GM04503 (cell line): Measurements from ENCODE around the gene NBPF1.
"Not testable (repeated sequence)": the region's sequence is repeated elsewhere in the genome, so short reads cannot be mapped to it uniquely, and the experiment has no call there.

ENCODE experiments used
- DNase-seq: peaks from one replicate; pipeline ENCODE4 v3.0.0-alpha.2; 2012; ENCODE audit warnings: low read depth

The NBPF1 gene

DNA sequence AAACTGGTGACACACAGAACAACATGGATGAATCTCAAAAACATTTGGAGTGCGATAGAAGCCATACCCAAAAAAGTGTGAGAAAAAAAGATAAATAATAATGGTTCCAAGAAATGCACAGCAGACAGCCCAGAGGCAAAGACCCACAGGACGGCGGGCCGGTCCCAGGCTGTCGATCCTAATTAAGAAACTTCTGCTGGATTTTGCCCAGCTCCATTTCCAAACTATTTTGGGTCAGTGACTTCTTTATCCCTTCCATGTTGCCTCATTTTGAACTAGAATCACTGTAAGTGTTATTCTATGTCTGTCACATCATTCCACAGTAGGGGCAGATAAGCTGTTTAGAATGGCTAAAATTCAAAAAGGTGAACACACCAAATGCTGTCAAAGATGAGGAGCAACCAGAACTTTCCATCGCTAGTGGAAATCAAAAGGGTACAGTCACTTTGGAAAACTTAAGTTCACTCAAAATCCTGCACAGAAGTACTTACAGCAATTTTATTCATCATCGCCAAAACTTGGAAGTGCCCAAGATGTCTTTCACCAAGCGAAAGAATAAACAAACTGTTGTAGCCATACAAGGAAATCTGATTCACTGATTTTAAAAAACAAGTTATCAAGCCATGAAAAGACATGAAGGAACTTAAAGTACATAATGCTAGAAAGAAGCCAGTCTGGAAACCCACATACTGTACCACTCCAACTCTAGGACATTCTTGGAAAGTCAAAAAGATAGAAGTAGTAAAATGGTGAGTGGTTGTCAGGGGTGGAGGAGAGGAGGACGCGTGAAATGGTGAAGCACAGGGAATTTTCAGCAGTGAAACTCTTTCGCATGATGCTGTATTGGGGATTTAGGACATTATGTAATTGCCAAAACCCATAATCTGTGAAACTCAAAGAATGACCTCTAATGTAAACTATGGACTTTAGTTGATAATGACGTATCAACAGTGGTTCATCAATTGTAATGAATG is 7.5 kb downstream of the NBPF1 start:
- DNase-seq, result no peak

DNA sequence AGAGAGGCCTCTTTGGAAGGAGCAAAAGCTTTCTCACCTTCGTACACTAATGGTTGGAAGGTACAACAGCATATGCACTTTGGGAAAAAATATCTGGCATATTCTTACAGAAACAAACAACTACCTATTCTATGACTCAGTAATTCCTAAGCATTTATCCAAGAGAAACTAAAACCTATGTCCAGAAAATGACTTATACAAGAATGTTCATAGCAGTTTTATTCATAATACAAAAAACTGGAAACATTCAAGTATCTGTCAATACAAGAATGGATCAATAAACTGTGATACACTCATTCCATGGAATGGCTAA is 8.2 kb downstream of the NBPF1 start:
- no peak for DNase-seq

DNA sequence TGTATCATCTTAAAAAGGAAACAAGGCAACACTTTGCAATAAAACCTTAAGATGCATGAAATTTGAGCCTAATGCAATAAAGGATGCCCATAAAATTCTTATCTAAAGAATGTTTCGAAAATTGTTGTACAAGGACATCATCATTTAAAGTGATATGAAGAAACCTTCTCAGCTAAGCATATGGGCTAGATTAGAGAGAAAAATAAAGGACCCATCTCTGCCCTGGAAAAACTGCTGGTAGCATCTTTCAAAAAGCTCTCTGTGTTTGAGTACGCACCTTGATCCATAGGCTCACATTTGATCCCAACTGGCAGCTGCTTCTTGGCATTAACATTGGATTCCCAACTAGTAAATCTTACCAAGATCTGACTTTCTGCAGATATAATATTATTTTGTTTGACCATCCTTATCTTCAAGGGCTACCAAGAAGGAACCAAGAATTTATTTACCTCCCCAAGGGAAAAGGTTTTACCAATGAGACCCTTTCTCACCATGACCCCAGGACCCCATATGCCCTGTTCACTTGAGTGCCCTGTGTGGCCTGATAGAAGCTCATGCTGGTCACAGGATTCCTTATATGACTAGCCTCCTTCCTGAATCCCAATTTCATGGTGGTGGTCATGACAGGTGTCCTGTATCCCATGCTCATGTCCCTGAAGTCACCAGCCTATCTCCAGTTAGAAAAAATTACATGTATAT is 8.7 kb downstream of the NBPF1 start:
- DNase-seq, result not testable (repeated sequence)

DNA sequence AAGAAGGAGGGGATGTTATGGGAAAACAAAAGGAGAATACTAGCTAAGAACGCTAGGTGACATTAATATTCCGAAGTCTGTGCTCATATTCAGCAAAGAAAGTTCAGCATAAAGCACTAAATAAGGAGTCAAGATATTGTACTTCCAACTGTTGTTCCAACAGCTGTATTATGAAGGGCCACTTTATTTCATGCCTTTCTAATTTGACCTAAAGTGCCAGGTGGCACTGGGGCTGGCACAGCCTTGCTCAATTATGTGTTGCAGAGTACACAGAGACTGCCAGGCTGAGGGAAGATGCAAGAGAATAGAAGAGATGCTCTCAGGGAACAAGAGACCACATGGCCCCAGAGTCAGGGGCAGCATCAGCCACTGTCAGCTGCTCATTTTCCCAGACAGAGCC is 9.7 kb downstream of the NBPF1 start:
- not testable (repeated sequence) for DNase-seq

DNA sequence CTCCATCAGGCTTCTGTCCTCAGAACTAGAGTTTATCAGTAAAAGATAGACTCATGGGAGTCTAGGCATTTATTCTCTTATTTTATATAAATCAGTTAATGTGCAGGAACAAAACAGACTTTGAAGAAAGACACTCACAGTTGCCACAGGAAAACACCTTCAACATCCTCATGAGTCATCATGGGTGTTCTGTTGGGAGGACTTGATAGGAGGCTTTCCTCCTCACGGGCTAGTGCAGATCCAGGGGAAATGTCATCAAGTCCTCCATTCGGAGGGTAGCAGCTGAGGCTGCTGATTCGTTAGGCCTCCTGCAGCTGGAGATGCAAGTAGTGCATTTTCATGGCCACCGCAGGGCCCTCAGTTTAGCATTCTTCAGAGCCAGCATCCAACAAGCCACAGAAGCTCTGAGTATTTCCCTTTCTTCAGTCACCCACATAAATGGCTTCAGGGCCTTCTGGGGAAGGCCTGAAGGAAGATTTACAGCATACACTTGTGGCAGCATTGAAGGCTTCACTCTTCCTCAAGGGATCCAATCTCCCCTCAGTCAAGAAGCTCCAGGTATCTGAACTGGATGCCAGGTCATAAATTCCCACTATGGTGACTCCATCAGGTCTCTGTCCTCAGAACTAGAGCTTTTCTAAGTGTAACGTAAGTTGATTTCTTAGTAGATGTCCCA is 10.9 kb downstream of the NBPF1 start:
- not testable (repeated sequence) for DNase-seq

DNA sequence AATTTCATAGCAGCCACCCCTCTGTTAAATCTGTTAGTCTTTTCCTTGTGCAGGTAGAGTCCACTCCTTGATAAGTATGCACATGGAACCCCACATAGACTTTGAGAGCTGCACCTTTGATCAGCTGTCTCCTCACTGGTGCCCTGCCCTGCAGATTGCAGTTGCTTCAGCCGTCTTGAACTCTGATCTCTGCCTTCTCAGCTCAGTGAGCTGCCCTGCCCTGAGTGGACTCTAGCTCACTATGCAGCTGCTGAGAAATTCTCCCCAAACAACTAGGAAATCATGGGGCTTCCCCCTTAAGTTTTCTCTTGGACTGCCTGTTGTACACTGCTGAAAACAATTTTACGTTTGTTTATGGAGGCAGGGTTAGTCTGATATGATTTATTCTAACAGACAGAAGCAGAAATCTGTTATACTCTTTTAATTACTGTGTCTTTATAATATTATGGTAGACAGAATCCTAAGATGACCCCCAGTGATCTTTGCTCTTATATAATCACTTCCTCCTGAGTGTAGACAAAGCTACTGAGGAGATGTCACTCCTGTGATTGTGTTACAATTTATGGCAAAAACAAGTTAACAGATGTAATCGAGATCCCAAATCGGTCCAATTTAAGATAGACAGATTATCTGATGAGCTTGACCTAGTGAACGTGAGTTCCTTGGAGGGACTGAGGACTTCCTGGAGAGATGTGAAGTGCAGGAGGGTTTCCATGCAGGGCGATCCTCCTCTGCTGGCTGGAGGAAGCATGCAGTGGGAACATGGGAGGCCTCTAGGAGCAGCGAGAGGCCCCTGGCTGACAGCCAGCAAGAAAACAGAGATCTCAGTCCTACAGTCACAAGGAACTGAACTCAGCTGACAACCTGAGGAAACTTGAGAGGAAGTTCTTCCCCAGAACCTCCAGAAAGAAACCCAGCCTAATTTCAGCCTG is 12.2 kb downstream of the NBPF1 start:
- DNase-seq, result not testable (repeated sequence)

DNA sequence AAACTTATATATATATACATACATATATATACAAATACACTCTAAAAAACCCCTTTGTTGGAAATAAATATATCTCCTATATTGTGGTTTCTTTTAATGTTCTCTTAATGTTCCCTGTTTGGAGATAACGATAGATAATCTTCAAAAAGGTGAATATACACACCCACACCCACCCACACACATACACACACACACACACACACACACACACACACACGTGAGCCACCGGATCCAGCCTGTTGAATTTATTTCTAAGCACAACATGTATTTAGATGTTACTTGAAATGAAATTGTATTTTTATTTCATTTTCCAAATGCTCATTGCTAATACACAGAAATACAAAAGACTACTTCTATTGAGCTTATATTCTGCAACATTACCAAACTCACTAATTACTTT is 14.0 kb downstream of the NBPF1 start:
- not testable (repeated sequence) for DNase-seq

DNA sequence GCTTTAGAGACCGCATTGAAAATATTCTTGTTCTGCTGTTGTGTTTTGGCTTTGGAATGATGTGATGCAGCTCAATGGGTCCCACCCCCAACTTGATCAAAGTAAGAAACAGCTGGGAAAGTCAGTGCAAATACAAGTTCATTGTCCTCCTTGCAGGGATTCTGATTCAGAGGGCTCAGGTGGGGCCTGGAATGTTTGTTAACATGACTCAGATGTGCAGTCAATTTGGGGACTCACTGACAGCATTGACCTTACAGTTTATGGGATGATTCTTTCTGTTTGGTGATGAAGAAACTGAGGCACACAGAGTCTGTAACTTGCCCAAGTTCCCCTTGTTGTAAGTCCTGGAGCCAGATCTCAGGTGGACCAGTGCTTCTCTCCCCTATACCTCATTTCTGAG is 18.1 kb downstream of the NBPF1 start:
- DNase-seq, result not testable (repeated sequence)

DNA sequence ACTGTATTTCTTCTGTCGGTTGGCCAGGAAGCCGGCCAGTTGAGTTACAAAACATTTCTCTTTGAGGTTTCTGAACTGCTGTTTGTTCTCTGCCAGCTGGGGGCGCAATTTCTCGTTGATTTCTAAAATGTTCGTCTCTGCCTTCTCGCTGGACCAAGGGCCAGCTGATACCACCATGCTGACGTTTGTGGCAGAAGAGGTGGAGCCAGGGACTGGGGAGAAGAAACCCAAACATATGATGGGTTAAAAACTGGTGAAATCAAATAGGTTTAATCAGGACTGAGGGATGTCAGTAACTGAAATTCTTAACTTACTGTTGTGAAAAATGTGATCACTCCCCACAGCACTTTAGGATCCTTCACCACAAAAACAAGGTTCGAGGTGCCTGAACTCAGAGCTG is 21.5 kb downstream of the NBPF1 start:
- DNase-seq, result not testable (repeated sequence)

DNA sequence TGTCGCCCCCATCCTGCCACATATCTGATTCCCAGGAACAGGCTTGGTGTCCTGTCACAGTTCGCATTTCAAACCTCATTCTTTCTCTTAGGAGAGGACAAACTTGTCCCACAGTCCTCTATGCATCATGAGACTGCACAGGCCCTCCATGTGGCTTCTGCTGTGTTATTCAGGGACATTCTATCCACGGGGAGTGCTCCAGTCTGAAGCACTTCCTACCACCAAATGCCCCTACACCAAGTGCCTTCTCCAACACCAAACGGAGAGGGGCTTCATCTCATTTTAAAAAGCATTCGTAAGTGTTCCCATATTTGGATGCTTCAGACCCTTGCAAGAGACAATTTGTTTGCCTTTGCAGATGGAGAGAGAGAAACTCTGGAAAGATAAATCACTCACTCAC is 25.3 kb downstream of the NBPF1 start:
- DNase-seq, result not testable (repeated sequence)

DNA sequence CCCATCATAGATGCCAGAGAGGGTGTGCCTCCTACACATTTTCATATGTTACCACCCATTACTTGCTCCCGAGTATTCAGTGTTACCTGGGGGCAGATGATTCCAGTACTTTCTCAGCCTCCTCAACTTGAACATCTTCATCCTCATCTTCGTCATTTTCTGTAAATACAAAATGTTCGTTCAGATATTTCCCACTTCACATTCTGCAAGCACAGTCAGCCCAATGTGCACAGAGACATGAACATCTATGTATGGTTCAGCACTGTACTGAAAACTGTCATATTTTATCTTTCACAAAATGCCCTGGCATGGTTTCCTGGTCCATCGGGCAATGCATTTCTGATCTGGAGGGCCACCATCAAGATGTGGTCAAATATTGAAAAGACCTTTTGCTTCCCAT is 25.7 kb downstream of the NBPF1 start:
- not testable (repeated sequence) for DNase-seq

DNA sequence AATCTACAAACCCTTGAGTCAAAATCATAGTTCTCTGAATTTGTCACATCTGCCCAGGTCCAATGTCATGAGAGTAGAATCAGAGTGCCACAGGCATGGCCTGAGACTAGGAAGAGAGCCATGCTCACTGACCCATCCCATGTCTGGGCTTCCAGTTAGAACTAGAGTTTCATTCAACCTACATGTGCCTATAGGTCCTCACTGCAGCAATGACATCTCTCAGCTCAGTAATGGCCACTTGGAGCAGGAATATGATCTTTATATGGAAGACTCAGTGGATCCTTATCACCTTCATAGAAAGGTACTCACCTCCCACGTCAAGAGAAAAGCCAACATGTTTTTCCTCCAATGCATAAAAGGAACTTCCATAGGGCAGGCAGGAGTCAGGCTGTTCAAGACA is 48.0 kb downstream of the NBPF1 start:
- DNase-seq, result not testable (repeated sequence)

DNA sequence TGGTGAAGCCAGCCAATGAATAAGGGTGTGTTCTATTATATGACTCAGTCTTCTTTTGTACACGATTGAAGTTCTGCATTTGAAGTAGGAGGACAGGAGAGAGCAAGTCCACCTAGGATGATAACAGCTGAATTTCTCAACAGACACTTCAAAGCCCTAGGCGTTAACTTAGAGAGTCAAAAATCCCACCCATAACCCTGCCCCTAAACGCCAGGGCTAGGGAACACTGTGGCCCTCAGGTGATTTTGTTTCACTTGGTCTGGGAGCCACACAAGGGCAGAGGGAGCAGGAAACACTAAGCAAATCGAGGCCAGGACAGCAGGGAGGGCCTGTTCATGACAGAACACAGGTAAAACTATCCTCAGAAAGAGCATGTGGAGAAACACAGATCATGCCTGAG is 52.3 kb downstream of the NBPF1 start:
- not testable (repeated sequence) for DNase-seq

DNA sequence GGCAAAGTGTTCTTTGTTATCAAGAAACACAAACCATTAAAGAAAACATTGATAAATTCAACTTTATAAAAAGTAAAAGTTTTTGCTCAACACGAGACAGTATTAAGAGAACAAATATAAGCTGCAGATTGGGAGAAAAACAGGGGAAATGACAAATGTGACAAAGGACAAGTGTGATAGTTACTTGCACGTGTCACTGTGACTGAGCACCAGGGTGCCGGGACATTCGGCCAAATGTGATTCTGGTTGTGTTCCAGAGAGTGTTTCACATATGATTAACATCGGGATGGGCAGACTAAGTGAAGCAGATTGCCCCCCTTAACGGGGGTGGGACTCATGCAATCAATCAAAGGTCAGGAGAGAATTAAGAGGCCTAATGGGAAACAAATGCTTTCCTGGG is 52.9 kb downstream of the NBPF1 start:
- not testable (repeated sequence) for DNase-seq

DNA sequence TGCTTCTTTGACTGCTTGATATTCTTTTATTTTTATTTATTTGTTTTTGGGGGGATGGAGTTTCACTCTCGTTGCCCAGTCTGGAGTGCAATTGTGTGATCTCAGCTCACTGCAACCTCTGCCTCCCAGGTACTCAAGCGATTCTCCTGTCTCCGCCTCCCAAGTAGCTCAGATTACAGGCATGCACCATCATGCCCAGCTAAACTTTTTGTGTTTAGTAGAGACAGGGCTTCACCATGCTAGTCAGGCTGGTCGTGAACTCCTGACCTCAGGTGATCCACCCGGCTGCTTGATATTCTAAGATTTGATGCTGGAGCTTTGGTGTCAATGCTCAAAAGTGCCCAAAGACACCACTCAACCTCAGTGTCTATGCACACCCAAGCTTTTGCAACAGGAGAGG is 53.7 kb downstream of the NBPF1 start:
- not testable (repeated sequence) for DNase-seq

DNA sequence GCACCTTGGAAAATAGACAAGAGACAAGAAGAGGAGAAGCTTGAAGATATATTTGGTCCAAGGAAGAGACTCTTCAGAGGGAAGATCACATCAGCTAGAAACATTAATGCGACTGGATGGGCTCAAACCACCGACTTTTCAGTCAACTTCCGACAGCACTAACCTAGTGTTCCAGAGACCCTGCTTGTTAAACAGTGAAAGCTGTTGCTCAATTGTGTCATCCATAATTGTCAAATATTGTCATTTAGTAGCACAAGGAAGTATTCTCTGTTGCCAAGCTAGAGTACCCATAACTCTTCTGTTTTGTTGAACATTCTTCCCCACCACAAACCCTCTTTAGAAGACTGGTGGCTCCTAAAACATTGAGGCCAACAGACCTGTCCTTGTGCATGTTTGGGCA is 56.3 kb downstream of the NBPF1 start:
- not testable (repeated sequence) for DNase-seq

DNA sequence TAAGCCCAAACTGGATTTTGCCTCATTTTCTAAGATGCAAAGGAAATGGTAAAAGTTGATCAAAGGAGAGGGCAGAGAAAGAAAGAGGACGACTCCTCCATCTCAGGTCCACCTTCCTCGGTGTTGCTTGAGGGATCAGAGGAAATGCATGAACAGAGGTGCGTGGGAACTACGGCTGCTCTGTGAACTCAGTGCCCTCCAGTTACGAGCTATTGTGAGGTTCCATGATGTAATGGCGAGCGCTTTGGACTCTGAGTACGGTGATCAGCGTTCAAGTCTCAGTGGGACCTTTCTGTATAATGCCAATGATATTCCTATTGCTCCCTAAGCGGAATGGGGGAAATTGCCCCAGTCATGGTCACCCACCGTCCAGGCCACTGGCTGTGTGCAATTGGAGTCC is 60.1 kb downstream of the NBPF1 start:
- DNase-seq, result not testable (repeated sequence)

DNA sequence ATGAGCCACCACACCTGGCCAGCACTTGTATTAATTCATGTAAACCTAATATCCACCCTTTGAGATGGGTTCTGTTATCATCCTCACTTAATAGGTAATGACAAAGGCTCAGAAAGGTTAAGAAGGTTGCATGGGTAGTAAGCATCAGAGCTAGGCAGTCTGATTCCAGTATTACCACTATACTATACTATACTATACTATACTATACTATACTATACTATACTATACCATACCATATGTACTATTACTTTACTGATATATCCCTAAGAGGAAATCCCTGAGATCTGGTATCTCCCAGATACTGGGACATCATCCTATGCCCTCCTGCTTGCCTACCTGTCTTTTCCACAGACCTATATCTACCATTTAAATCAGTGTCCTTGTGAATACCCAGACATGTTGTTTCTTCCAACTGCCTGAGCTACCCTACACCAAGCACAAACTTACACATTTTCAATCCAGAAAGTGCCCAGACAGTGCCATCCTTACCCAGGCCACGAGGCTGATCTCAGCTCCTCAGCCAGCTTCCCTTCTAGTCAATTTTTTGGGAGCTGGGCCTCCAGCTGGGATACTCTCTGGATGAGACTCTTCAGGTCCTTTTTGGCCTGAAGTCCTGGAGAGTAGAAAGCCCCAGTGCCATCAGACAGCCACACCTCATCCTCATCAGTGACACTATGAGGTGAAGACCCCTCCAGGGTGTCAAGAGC is 63.0 kb downstream of the NBPF1 start:
- not testable (repeated sequence) for DNase-seq

DNA sequence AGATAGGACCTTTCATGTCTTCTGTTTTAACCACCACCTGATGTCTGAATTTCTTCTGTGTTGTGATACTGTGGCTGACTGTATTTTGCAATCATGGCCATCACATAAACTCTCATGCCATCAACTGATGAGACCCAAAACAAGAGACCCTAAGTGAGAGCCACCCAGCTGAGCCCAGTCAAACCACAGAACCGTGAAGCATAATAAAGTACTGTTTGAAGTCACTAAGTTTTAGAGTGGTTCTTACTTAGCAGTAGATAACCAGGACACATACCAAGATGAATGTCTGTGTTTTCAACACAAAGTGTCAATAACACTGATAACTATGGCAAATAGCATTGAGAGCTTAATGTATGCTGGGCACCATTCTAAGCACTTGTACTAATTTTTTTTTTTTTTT is 63.8 kb downstream of the NBPF1 start:
- DNase-seq, result not testable (repeated sequence)

DNA sequence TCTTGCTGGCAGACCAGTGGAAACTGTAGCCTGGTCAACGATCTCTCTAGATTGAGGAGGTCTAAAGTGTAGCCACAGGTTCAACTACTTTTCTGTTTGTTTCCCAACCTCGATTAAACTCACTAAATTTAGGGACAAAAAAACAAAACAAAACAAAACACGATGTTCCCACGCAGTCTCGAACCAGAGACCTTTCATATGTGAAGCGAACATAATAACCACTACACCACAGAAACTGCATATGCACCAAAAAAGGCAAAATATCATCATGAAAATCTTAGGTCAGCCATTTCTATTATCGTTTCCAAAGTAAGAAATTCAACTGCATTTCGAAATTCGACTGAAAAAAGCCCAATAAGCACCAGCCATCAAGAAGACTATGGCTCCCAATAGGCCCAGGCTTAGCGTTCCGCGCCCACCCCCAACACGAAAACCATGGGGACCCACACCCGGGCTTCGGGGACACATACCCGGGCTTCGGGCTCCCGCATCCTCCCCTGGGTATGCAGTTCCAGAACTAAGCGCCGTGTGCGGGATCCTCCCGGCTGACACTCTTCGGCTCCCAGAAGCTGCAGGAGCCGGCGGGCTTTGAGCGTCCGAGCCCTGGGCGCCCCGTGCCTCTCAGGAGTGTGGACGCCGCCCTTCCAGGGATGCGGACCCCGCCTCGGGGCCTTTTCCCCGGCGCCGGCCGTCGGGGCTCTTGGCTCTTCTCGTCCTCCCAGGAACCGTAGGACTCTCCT is 65.7 kb downstream of the NBPF1 start:
- DNase-seq, result not testable (repeated sequence)
